Measurements from ENCODE around the gene LTK.

GRCh38 chr15:41483519-41483918 lies 30.1 kb downstream of the LTK start:
- TF ChIP-seq CTCF (IDR thresholded peaks at IDR 0.05) (no peak), POLR2A (IDR thresholded peaks at IDR 0.05) (no peak)
